ENCODE measurements around the gene HTR1B. TPM values are rescaled to one million over a fixed set of nuclear protein-coding genes. Genes with fewer than 3 reads are reported as not detected.

HTR1B gene
- polyA plus RNA-seq, 1 donor from 2014 or later = not detected

DNA sequence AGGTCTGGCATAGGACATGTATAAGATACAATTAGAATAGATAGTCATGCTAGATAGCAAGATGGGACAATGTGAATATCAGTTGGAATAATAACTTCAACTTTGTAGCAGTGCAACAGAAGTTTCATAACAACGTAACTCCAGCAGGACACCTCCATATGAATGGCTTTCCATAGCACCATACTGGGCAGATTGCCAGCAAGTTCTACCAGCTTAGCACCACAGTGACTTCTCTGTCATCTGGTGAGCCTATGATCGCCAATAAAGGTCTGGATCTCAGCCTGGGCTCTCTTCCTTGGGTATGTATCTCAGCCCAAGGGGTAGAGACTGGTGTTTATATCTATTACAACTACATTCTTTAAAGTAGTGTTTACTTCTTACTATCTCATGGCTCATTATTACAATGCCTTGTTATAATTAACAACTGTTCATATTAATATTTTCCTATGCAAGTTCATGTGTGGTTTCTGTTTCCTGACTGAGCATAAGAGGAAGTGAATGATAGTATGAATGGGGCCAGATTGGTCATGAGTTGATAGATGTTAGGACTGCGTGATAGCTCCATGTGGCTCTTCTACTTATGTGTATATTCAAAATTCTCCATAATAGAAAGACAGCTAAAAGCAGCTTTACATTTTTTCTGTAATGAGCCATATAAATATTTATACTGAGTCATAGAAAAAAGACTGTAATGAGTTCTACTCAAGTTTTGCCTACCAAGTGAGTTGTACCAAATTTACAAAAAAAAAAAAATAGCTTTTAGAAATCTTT lies 22.9 kb downstream of the HTR1B start:
- Mint-ChIP-seq H3K36me3 (no peaks in the 10 kb centered on the region), H3K4me3 (no peak overlapping the region)

DNA sequence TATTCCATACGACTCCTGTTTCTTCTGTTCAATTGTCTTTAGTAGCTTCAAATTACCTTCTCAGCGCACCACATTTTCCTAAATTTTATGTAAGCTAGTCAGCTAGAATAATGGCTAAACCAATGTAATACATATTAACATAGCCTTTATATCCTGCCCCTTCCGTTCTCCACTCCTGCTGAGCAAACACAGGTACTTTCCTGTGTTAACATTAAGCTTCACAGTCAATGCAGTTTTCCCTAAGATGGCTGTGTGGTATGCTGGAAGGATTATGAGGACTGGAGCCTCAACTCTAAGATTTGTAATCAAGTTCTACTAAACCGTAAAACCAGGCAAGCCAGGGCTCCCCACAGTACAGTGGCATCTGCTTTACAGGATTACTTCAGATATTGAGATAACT lies 29.4 kb downstream of the HTR1B start:
- no peak overlapping the region for H3K27ac Mint-ChIP-seq
- H3K4me1 Mint-ChIP-seq = no peaks in the 10 kb centered on the region
- no peaks in the 10 kb centered on the region for H3K27me3 Mint-ChIP-seq
- no peaks in the 10 kb centered on the region for H3K36me3 Mint-ChIP-seq
- H3K4me3 Mint-ChIP-seq = no peak overlapping the region
- no peaks in the 10 kb centered on the region for H3K9me3 Mint-ChIP-seq

More for the DNA sequence above, 22.9 kb downstream of the HTR1B start:
- Mint-ChIP-seq H3K9me3 (peaks cover 0 to 2% (median 0%) of the 10 kb centered on the region in 3 donors), H3K27me3 (no peaks in the 10 kb centered on the region), H3K27ac (no peak overlapping the region), H3K4me1 (no peaks in the 10 kb centered on the region)

DNA sequence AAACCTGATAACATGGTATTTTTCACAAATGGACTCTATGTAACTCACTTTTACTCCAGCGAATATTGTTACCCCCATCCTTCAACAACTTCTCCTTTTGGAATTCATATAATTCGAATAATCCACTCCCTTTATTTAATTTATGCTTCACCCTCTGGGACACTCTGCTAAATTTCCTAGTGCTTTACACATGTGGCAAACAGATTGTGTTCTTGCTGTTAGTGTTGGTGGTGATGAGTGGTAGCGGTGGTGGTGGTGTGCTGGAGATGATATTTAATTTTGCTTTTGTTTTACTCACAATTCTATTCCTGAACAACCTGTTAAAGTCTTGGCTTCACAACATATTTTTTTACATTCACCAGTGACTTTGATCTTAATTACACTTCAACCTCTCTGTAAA lies 32.8 kb downstream of the HTR1B start:
- H3K36me3 Mint-ChIP-seq = no peaks in the 10 kb centered on the region
- H3K27me3 Mint-ChIP-seq = no peaks in the 10 kb centered on the region
- H3K9me3 Mint-ChIP-seq = no peaks in the 10 kb centered on the region
- no peak overlapping the region for H3K4me3 Mint-ChIP-seq
- no peaks in the 10 kb centered on the region for H3K4me1 Mint-ChIP-seq
- H3K27ac Mint-ChIP-seq = no peak overlapping the region

DNA sequence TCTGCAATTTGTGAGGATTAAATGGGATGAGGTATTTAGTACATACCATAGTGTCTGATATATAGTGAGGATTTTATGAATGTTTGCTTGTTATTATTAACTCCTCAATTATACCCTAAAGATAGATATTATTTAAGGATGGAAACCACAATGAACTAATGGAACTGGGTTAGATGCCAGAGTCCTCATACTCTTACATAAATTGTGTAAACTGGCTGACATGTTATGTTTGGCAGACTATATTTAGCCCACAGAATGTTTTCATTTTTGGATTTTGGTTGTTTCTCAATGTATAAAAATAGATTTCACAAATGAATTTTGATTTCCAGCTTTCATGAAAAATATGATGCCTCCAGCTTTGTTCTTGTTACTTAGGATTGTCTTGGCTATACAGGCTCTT lies 37.6 kb downstream of the HTR1B start:
- Mint-ChIP-seq H3K27me3 (no peaks in the 10 kb centered on the region), H3K4me3 (no peak overlapping the region), H3K36me3 (no peaks in the 10 kb centered on the region), H3K27ac (no peak overlapping the region), H3K9me3 (peaks cover 0 to 6% (median under 1%) of the 10 kb centered on the region in 3 donors), H3K4me1 (no peaks in the 10 kb centered on the region)

DNA sequence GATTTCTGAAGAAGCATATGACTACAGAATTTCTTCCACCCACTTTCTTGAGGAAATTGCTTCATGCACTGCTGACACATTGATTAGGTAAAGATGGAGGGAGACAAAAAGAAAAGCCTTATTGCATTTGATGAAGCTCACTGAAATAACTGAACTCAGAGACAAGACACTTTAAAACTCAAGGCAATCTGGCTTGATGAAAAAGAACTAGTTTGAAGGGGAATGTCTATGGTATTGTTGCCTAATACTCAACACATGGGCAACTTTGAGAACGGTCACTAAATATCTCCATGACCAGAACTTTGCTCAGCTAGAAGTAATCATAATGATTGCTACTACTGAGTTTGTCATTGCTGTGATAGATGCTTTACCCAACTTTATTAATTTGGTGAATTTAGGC lies 38.1 kb downstream of the HTR1B start:
- Mint-ChIP-seq H3K27ac (no peak overlapping the region), H3K4me3 (no peak overlapping the region), H3K4me1 (no peaks in the 10 kb centered on the region), H3K9me3 (peaks cover 0 to 9% (median 1%) of the 10 kb centered on the region in 3 donors), H3K27me3 (no peaks in the 10 kb centered on the region), H3K36me3 (no peaks in the 10 kb centered on the region)

DNA sequence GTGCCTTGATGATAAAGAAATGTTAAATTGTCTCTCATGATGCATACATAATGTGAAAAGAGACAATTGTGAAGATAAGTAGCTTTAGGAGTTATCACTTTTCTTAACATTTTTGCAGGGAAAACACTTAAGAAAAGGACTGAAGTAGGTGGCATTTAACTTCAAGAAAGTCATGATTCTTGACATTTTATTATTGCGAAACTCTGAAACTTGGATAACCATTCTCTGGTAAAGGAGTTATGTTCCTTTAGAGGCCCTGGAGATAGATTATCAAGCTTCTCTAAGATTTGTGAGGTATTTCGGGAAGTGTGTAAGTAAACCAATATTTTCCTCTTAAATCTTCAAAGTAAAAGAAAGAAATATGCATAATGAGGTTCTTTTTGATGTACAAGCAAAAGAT lies 38.5 kb downstream of the HTR1B start:
- Mint-ChIP-seq H3K4me3 (no peak overlapping the region), H3K9me3 (peaks cover 0 to 9% (median 1%) of the 10 kb centered on the region in 3 donors), H3K4me1 (no peaks in the 10 kb centered on the region), H3K27me3 (no peaks in the 10 kb centered on the region), H3K36me3 (no peaks in the 10 kb centered on the region), H3K27ac (no peak overlapping the region)

DNA sequence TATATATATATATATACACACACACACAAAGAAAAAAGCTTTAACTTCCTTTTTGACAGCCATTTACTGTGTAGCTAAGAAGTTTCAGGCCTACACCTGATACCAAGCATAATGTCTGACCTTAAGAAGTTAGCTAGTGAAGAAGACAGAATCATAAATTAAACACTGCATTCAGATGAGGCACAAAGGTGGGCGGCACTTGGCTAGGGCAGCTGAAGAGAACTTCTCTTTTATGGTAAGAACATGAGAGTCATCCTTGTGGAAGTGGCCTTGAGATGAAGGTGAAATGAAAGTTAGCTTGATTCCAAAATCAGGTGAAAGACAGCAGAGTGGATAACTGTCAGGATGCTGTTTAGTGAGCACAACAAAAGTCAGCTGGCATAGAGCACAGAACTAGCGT lies 46.5 kb downstream of the HTR1B start:
- H3K36me3 Mint-ChIP-seq = no peaks in the 10 kb centered on the region
- H3K27me3 Mint-ChIP-seq = no peaks in the 10 kb centered on the region
- H3K4me3 Mint-ChIP-seq = no peak overlapping the region

DNA sequence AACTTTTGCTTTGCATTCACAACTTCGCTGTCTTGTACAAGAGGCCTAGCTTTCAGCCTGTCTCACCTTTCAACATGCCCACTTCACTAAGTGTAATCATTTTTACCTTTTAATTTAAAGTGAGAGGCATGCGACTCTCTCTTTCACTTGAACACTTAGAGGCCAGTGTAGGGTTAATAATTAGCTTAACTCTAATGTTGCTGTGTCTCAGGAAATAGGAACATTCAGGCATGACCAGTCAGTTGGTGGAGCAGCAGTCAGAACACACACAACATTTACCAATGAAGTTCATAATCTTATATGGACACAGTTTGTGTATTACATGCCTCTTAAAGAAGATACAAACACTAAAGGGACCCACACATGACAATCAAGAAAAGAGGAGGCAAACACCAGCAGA lies 47.6 kb downstream of the HTR1B start:
- Mint-ChIP-seq H3K27me3 (no peaks in the 10 kb centered on the region), H3K9me3 (peaks cover 4 to 6% (median 4%) of the 10 kb centered on the region in 3 donors)

More for the DNA sequence above, 46.5 kb downstream of the HTR1B start:
- H3K27ac Mint-ChIP-seq = no peak overlapping the region
- H3K4me1 Mint-ChIP-seq = no peaks in the 10 kb centered on the region
- H3K9me3 Mint-ChIP-seq = peaks cover 4 to 8% (median 4%) of the 10 kb centered on the region in 3 donors

More for the DNA sequence above, 47.6 kb downstream of the HTR1B start:
- Mint-ChIP-seq H3K4me1 (no peaks in the 10 kb centered on the region), H3K27ac (no peak overlapping the region), H3K4me3 (no peak overlapping the region), H3K36me3 (no peaks in the 10 kb centered on the region)

Other genes starting within 250 kb of the HTR1B start
- gene MEI4, start 189.5 kb upstream of the HTR1B start, polyA plus RNA-seq = 0.13 TPM

Measured in IgD-negative memory B cell (primary cell).